Activated CD4-positive, CD25-positive, alpha-beta regulatory T cell treated with anti-CD3 and anti-CD28 coated beads, Interleukin-2, amount 50 U/mL, for 24 hours (primary cell): ENCODE results near the gene INSYN2A.

Experiments used
- ATAC-seq, 2 donors: fragments of 150-1000 bp; cut with Tn5 transposase; one replicate each; pipeline ENCODE4 v1.10.0; 2021; ENCODE audit warnings: mild to moderate bottlenecking in 1 of 2, moderate library complexity in 1 of 2

Gene INSYN2A

GRCh38 chr10:127151981-127152699 lies 44.3 kb downstream of the INSYN2A start:
- ATAC-seq = no peak

- no peak for ATAC-seq
Measured at GRCh38 chr10:127151541-127151940, 44.9 kb downstream of the INSYN2A start.

DNA sequence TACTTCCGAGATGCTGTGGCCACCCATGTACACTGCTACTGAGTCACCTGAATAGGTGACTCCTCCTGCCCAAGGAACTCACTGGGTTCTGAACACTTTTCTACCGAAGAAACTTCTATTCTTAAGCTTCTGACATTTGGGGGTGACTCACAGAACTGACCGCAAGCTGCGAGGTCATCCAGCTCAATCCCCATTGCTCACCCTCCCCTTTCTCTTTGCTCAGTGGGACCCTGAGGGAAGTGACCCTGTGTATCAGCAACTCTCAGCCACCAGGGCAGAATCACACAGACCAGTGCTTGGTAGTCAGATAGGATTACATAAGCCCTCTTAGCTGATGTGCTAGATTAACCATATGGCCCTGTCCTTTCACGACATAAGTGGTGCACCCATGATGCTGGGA lies 46.3 kb downstream of the INSYN2A start:
- no peak for ATAC-seq

- ATAC-seq = no peak
Measured at GRCh38 chr10:127149501-127150081, 46.8 kb downstream of the INSYN2A start.

DNA sequence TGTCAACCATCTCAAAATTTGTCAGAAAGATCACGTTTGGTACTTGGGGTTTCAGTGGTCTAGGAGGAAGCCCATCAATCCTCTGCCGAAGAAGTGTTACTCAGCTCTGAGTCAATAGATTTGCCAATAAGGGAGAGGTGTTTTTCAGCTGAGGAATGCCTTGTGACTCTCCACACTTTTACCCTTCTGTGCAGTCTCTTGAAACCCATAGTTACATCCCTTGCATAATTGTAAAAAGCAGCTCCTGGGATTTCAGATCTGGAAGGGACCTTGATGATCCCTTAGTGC lies 47.5 kb downstream of the INSYN2A start:
- peak; percentile 36 to 47 for ATAC-seq

GRCh38 chr10:127148066-127148932 lies 48.1 kb downstream of the INSYN2A start:
- ATAC-seq = no peak

DNA sequence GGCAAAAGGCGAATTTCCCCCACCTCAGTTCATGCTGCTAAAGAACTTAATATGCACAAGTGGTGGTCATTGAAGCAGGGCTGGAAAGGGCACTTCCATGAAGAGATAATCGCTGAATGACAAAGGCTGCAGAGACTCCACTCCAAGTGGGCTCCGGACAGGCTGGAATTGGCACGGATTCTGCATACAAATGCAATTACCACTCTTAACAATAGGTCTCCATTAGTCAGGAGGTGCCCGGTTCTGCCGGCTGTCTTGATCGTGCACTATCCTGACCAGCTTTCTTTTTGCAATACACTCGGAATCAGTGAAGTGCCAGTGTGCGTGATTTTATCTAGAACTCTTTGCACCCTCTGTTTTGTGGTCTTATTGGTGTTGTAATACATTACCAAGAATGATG lies 49.7 kb downstream of the INSYN2A start:
- ATAC-seq = no peak
